SK-N-SH treated with all-trans-retinoic acid at 6 μM for 48 hours (cell line): Measurements from ENCODE around the gene SIK3.

Experiments
- ATAC-seq: fragments of 200-7000 bp; cut with Tn5 transposase; 3 replicates; pipeline ENCODE4 v1.9.1; 2020; ENCODE audit warnings: mild to moderate bottlenecking, moderate library complexity
- ARNTL ChIP-seq: fragments of 450-650 bp; formaldehyde crosslinking; IDR thresholded peaks from 2 replicates; pipeline ENCODE4 v1.5.0; 2020; ENCODE audit warnings: low read depth, mild to moderate bottlenecking, moderate library complexity, borderline replicate concordance
- BACH2 ChIP-seq: fragments of 250-450 bp; sonication (Bioruptor Pico); IDR thresholded peaks from 2 replicates; pipeline ENCODE4 v1.9.0; 2021; ENCODE audit warnings: mild to moderate bottlenecking, borderline replicate concordance
- CSDC2 ChIP-seq: fragments of 250-450 bp; sonication (Bioruptor Pico); IDR thresholded peaks from 2 replicates; pipeline ENCODE4 v1.5.0; 2020; ENCODE audit warnings: mild to moderate bottlenecking, moderate library complexity
- CSRNP3 ChIP-seq: fragments of 250-450 bp; sonication (Bioruptor Pico); IDR thresholded peaks from 2 replicates; pipeline ENCODE4 v1.5.1; 2021; ENCODE audit warnings: mild to moderate bottlenecking, moderate library complexity
- ESRRG ChIP-seq: fragments of 250-450 bp; sonication (Bioruptor Pico); IDR thresholded peaks from 2 replicates; pipeline ENCODE4 v1.6.1; 2021; ENCODE audit warnings: mild to moderate bottlenecking
- GLIS3 ChIP-seq: fragments of 250-450 bp; sonication (Bioruptor Pico); IDR thresholded peaks from 2 replicates; pipeline ENCODE4 v1.5.0; 2020; ENCODE audit warnings: mild to moderate bottlenecking, moderate library complexity
- ISL1 ChIP-seq: fragments of 250-450 bp; sonication (Bioruptor Pico); IDR thresholded peaks from 2 replicates; pipeline ENCODE4 v2.1.2; 2022; ENCODE audit warnings: mild to moderate bottlenecking, moderate library complexity
- OSR1 ChIP-seq: fragments of 250-450 bp; sonication (Bioruptor Pico); IDR thresholded peaks from 2 replicates; pipeline ENCODE4 v1.8.0; 2022; ENCODE audit warnings: moderate library complexity, mild to moderate bottlenecking, inconsistent platforms
- PATZ1 ChIP-seq: fragments of 250-450 bp; sonication (Bioruptor Pico); IDR thresholded peaks from 2 replicates; pipeline ENCODE4 v1.8.0; 2020; ENCODE audit warnings: mild to moderate bottlenecking, moderate library complexity, borderline replicate concordance
- POU6F1 ChIP-seq: fragments of 250-450 bp; sonication (Bioruptor Pico); IDR thresholded peaks from 2 replicates; pipeline ENCODE4 v1.8.0; 2021; ENCODE audit warnings: low read depth, mild to moderate bottlenecking, moderate library complexity, borderline replicate concordance
- PPARA ChIP-seq: fragments of 250-450 bp; sonication (Bioruptor Pico); IDR thresholded peaks from 2 replicates; pipeline ENCODE4 v1.5.0; 2020; ENCODE audit warnings: mild to moderate bottlenecking, borderline replicate concordance
- RARB ChIP-seq: fragments of 250-450 bp; sonication (Bioruptor Pico); IDR thresholded peaks from 2 replicates; pipeline ENCODE4 v1.8.0; 2021; ENCODE audit warnings: mild to moderate bottlenecking, moderate library complexity
- SNAI2 ChIP-seq: fragments of 250-450 bp; sonication (Bioruptor Pico); IDR thresholded peaks from 2 replicates; pipeline ENCODE4 v1.5.0; 2020; ENCODE audit warnings: mild to moderate bottlenecking, moderate library complexity
- TOX ChIP-seq: fragments of 250-450 bp; sonication (Bioruptor Pico); IDR thresholded peaks from 2 replicates; pipeline ENCODE4 v1.8.0; 2021; ENCODE audit warnings: mild to moderate bottlenecking, moderate library complexity, borderline replicate concordance
- TSHZ2 ChIP-seq: fragments of 250-450 bp; sonication (Bioruptor Pico); IDR thresholded peaks from 2 replicates; pipeline ENCODE4 v1.5.0; 2020; ENCODE audit warnings: mild to moderate bottlenecking, moderate library complexity
- ZC3H10 ChIP-seq: fragments of 250-450 bp; sonication (Bioruptor Pico); IDR thresholded peaks from 2 replicates; pipeline ENCODE4 v1.5.1; 2021; ENCODE audit warnings: mild to moderate bottlenecking, moderate library complexity
- ZFP30 ChIP-seq: fragments of 450-650 bp; formaldehyde crosslinking; IDR thresholded peaks from 2 replicates; pipeline ENCODE4 v1.5.0; 2022; ENCODE audit warnings: mild to moderate bottlenecking, moderate library complexity
- ZNF565 ChIP-seq: fragments of 450-650 bp; formaldehyde crosslinking; conservative IDR thresholded peaks from 2 replicates; pipeline ENCODE4 v1.5.0; 2020; ENCODE audit warnings: low read depth, mild to moderate bottlenecking, moderate library complexity
- ZNF8 ChIP-seq: fragments of 450-650 bp; formaldehyde crosslinking; IDR thresholded peaks from 2 replicates; pipeline ENCODE4 v1.5.0; 2020; ENCODE audit warnings: mild to moderate bottlenecking, moderate library complexity

Gene SIK3

GRCh38 chr11:117089685-117090084 is 8.5 kb downstream of the SIK3 start:
- no peak for ATAC-seq
- TF ChIP-seq ZNF565 (CRISPR knock-in tag), result no peak
- TF ChIP-seq BACH2 (CRISPR knock-in tag), result no peak
- TF ChIP-seq ARNTL (CRISPR knock-in tag), result no peak
- TF ChIP-seq PATZ1, result no peak

- TF ChIP-seq CSRNP3 (CRISPR knock-in tag) (no peak), RARB (CRISPR knock-in tag) (no peak), OSR1 (CRISPR knock-in tag) (no peak), ZNF565 (CRISPR knock-in tag) (no peak), CSDC2 (CRISPR knock-in tag) (no peak), ZC3H10 (CRISPR knock-in tag) (no peak), TOX (CRISPR knock-in tag) (no peak), ARNTL (CRISPR knock-in tag) (no peak), GLIS3 (no peak), ESRRG (CRISPR knock-in tag) (no peak), POU6F1 (CRISPR knock-in tag) (no peak), ZFP30 (CRISPR knock-in tag) (no peak)
- ATAC-seq, result no peak
These were observed 10.8 kb downstream of the SIK3 start for GRCh38 chr11:117087446-117087845.

GRCh38 chr11:117084992-117085391 is 13.2 kb downstream of the SIK3 start:
- no peak for ATAC-seq
- no peak for TF ChIP-seq CSDC2 (CRISPR knock-in tag)

GRCh38 chr11:117083011-117083935 is 15.0 kb downstream of the SIK3 start:
- ATAC-seq, result no peak
- TF ChIP-seq ARNTL (CRISPR knock-in tag) (no peak), RARB (CRISPR knock-in tag) (no peak), ZFP30 (CRISPR knock-in tag) (no peak), ZNF565 (CRISPR knock-in tag) (no peak), TSHZ2 (CRISPR knock-in tag) (no peak), OSR1 (CRISPR knock-in tag) (no peak), SNAI2 (CRISPR knock-in tag) (no peak), BACH2 (CRISPR knock-in tag) (no peak), ZC3H10 (CRISPR knock-in tag) (no peak), ISL1 (CRISPR knock-in tag) (no peak), PATZ1 (no peak), PPARA (CRISPR knock-in tag) (no peak), ESRRG (CRISPR knock-in tag) (no peak), ZNF8 (CRISPR knock-in tag) (no peak), TOX (CRISPR knock-in tag) (no peak)
